ENCODE data around the gene ANO4.
A peak's percentile ranks its signal among the peaks of the same experiment; 100 is the strongest.

ANO4 gene

DNA sequence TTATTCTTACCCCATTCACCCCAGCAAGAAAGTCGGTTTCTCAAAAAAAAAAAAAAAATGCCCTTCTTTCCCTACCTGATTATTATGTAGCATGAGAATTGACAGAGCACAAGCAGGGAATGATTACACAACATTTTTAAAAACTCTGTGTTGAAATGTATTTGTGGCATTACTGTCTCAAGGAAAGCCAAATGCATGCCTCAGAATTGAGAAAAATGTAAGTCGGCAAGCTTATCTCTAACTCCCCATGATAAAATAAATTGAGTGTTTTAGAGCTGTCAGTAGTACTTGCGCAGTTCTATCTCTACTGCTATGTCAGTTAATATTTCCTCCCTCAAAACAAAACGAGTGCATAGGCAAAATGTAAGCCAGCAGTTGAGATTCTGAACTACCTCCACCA lies 25.7 kb downstream of the ANO4 start:
- Histone ChIP-seq H3K27me3 (ENCODE audit: control insufficient read depth, insufficient read depth, low read length) (no peaks in the 10 kb centered on the region), H3K9me3 (replicated peaks; ENCODE audit: low read length) (no peaks in the 10 kb centered on the region), H3K4me2 (ENCODE audit: low read length) (no peak overlapping the region), H3K9ac (ENCODE audit: low read depth, low read length) (no peak overlapping the region), H3K36me3 (ENCODE audit: insufficient read depth, low read length) (no peaks in the 10 kb centered on the region), H3K4me1 (ENCODE audit: control insufficient read depth, insufficient read depth, low read length) (peaks cover 18% of the 10 kb centered on the region), H3K4me3 (ENCODE audit: low read length) (no peak overlapping the region)

DNA sequence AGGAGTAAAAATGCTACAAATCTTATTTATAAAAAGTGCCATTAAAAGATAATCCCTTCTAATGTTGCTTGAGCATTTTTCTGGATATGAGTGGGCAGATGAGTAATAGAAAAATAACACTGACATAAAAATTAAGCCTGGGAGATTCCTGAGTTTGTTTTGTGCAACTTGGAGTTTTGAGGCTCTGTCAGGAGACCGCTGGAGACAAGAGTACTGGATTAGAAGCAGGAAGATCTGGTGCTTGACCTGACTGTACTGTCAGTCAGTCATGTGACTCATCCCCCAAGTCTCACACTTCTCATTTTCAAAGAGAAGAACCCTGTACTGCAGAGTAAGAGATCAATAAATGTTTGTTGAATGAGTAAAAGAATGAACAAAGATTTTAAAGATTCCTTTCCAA lies 29.4 kb downstream of the ANO4 start:
- no peaks in the 10 kb centered on the region for H3K27me3 ChIP-seq (ENCODE audit: control insufficient read depth, insufficient read depth, low read length)
- H3K4me1 ChIP-seq (ENCODE audit: control insufficient read depth, insufficient read depth, low read length): peaks cover 18% of the 10 kb centered on the region
- no peaks in the 10 kb centered on the region for H3K9me3 ChIP-seq (replicated peaks; ENCODE audit: low read length)
- H3K9ac ChIP-seq (ENCODE audit: low read depth, low read length): no peak overlapping the region
- no peak overlapping the region for H3K4me3 ChIP-seq (ENCODE audit: low read length)
- H3K36me3 ChIP-seq (ENCODE audit: insufficient read depth, low read length): no peaks in the 10 kb centered on the region
- peak overlapping the region; percentile 55 for H3K4me2 ChIP-seq (ENCODE audit: low read length)

DNA sequence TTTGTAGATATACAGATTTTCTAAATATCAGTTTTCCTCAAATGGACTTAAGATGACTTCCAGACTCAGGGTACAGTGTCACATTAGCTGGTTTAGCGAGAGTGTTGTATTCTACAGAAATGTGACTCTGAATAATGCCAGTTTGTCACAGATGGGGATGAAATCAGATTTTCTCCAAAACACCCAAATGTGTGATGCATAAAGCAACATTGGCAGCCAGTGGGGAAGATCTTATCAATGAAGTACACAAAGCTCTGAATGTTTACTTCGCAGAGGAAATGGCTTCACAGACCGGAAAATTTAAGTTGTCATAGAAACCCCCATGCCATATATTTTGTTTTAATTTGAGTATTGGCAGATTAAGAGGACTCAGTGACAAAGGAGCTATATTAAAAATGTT lies 29.9 kb downstream of the ANO4 start:
- peak overlapping the region; percentile 28 for H3K4me2 ChIP-seq (ENCODE audit: low read length)
- H3K4me3 ChIP-seq (ENCODE audit: low read length): no peak overlapping the region
- H3K27me3 ChIP-seq (ENCODE audit: control insufficient read depth, insufficient read depth, low read length): no peaks in the 10 kb centered on the region
- H3K36me3 ChIP-seq (ENCODE audit: insufficient read depth, low read length): no peaks in the 10 kb centered on the region
- no peak overlapping the region for H3K9ac ChIP-seq (ENCODE audit: low read depth, low read length)
- peaks cover 18% of the 10 kb centered on the region for H3K4me1 ChIP-seq (ENCODE audit: control insufficient read depth, insufficient read depth, low read length)
- H3K9me3 ChIP-seq (replicated peaks; ENCODE audit: low read length): no peaks in the 10 kb centered on the region

DNA sequence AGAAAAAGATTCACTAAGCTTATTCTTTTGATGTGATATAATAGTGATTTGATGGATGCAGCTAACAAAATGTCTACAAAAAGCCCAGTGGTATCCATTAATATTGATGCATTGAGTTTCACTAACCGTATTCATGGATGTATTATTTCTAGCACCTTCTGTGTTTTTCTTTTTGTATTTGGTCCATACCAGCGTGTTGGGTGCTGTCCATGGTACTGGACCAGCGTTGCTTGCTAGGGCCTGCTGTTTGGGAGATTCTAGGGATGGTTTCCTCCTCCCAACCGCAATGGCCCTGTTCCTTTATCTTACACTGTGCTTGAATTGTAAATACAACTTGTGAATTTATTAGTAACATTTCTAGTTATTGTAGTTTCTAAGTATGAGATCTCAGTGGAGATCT lies 31.7 kb downstream of the ANO4 start:
- Histone ChIP-seq H3K4me1 (ENCODE audit: control insufficient read depth, insufficient read depth, low read length) (peaks cover 18% of the 10 kb centered on the region), H3K9me3 (replicated peaks; ENCODE audit: low read length) (no peaks in the 10 kb centered on the region), H3K27me3 (ENCODE audit: control insufficient read depth, insufficient read depth, low read length) (no peaks in the 10 kb centered on the region), H3K4me3 (ENCODE audit: low read length) (no peak overlapping the region), H3K36me3 (ENCODE audit: insufficient read depth, low read length) (no peaks in the 10 kb centered on the region), H3K9ac (ENCODE audit: low read depth, low read length) (no peak overlapping the region), H3K4me2 (ENCODE audit: low read length) (no peak overlapping the region)

DNA sequence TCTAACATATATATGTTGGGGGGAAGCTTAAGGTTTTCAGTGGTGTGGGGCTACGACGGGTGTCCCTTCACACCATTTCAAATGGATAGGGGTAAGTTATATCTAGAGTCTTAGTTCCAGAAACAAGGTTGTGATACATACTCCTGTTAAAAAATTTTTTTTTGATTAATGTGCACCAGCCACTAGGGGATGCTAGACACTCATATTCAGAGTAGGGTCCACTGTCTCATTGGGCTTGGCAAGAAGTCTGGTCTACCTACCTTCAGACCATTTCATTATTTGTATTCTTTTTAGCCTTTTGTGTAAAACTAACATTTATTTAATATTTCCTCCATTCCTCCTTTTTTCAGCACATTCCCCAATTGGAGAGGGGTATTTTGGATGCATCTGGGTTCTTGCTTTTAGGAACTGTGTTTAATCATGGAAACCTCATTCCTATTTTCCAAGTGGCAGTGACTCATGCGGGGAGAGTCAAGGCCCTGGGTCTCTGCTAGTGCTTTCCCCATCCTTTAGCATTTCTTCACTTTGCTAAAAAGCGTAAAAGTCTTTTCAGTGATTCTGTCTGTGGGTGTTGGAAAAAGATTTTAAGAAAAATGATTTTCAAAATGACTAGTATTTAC lies 33.4 kb downstream of the ANO4 start:
- H3K9ac ChIP-seq (ENCODE audit: low read depth, low read length): no peak overlapping the region
- no peaks in the 10 kb centered on the region for H3K36me3 ChIP-seq (ENCODE audit: insufficient read depth, low read length)
- H3K4me2 ChIP-seq (ENCODE audit: low read length): no peak overlapping the region
- no peak overlapping the region for H3K4me3 ChIP-seq (ENCODE audit: low read length)
- H3K4me1 ChIP-seq (ENCODE audit: control insufficient read depth, insufficient read depth, low read length): peaks cover 16% of the 10 kb centered on the region
- no peaks in the 10 kb centered on the region for H3K27me3 ChIP-seq (ENCODE audit: control insufficient read depth, insufficient read depth, low read length)
- H3K9me3 ChIP-seq (replicated peaks; ENCODE audit: low read length): no peaks in the 10 kb centered on the region

DNA sequence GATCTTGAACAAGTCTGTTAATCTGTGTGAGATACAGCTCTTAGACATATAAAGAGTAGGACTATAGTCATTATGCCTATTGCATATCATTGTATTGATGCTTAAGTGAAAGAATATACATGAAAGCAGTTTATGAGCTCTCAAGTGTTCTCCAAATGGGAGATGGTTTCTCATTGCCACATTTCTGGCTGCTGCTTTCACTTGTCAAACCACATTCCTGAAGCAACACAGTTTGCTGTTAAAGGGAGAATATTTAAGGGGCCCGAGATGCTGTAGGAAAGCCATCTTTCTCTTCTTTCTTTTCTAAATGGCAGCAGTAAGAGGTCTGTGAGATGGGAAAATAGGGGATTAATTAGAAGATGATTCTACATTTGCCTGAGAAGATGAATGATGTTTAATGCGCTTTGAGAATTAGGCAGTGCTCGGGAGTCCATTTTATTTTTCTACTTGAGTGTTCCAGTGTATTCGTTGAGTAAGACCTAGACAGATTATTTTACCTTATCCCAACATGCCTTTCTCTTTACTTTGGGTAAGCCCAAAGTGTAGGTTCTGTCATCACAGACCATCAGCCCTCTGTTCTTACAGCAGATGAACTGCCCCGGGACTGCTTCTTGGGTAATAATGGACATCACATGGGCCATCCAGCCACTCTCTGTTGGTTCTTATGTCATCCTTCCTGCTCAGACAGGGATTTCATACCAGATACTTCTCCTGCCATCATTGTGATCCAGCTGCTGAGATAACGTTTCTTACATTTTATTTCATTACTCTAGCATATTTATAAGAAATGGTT lies 35.6 kb downstream of the ANO4 start:
- Histone ChIP-seq H3K27me3 (ENCODE audit: control insufficient read depth, insufficient read depth, low read length) (no peaks in the 10 kb centered on the region), H3K4me2 (ENCODE audit: low read length) (no peak overlapping the region), H3K36me3 (ENCODE audit: insufficient read depth, low read length) (no peaks in the 10 kb centered on the region), H3K4me3 (ENCODE audit: low read length) (no peak overlapping the region), H3K4me1 (ENCODE audit: control insufficient read depth, insufficient read depth, low read length) (no peaks in the 10 kb centered on the region), H3K9me3 (replicated peaks; ENCODE audit: low read length) (no peaks in the 10 kb centered on the region), H3K9ac (ENCODE audit: low read depth, low read length) (no peak overlapping the region)

DNA sequence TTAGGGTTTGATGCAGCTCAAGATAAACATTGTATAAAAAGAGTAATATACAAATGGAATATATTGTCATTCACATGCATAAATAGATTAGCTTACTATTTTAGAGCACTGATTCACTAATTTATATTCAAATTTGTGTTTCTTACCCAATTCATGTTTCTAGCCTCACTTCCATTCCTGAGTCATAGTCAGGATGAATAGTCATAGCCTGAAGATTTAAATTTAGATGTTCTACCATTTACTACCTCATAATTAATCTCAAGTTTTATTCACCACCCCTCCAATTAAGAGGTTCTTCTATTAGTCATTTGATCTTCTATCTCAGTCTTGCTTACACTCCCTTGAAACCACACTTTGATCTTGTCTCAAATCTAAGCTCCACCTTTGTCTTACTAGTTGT lies 38.7 kb downstream of the ANO4 start:
- Histone ChIP-seq H3K4me3 (ENCODE audit: low read length) (no peak overlapping the region), H3K4me1 (ENCODE audit: control insufficient read depth, insufficient read depth, low read length) (no peaks in the 10 kb centered on the region), H3K4me2 (ENCODE audit: low read length) (no peak overlapping the region), H3K27me3 (ENCODE audit: control insufficient read depth, insufficient read depth, low read length) (no peaks in the 10 kb centered on the region), H3K9ac (ENCODE audit: low read depth, low read length) (no peak overlapping the region), H3K36me3 (ENCODE audit: insufficient read depth, low read length) (no peaks in the 10 kb centered on the region), H3K9me3 (replicated peaks; ENCODE audit: low read length) (no peaks in the 10 kb centered on the region)

DNA sequence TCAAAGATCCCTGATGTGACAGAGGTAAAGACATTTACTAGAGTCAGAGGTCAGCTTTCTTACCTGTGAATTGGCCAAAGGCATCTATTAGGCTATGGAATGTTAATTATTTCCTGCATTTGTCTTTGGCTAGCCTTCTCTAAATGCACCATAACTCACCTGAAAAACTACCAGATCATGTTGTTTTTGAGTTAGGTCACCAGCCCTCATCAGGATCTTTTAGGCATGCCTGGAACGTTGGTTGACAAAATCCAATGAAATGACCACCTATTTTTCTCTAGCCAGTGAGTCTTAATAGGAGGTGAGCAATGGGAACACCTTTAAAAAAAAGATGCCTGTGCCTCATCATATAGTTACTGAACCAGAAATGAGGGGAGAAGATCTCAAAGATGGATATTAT lies 46.2 kb downstream of the ANO4 start:
- H3K4me2 ChIP-seq (ENCODE audit: low read length): no peak overlapping the region
- H3K9ac ChIP-seq (ENCODE audit: low read depth, low read length): no peak overlapping the region
- H3K36me3 ChIP-seq (ENCODE audit: insufficient read depth, low read length): no peaks in the 10 kb centered on the region
- H3K9me3 ChIP-seq (replicated peaks; ENCODE audit: low read length): no peaks in the 10 kb centered on the region
- no peaks in the 10 kb centered on the region for H3K27me3 ChIP-seq (ENCODE audit: control insufficient read depth, insufficient read depth, low read length)
- peaks cover 4% of the 10 kb centered on the region for H3K4me1 ChIP-seq (ENCODE audit: control insufficient read depth, insufficient read depth, low read length)
- H3K4me3 ChIP-seq (ENCODE audit: low read length): no peak overlapping the region

DNA sequence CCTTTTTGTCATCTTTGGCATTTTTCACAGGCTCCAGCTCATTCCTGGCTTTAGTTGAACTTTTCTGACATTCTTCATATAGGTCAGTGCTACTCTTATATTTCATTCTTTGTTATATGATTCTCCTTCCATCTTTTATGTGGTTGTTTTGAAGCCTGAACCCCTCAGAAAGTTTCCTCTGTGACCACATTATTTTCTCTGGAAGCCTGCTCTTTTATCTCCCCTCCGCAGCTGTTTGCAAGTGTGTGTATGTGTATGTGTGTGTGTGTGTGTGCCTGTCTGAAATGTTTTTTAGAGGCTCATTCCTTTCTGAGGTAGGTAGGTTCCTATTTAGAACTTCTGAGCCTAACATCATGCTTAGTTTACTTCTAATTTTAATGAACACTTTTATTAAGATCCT lies 47.6 kb downstream of the ANO4 start:
- no peaks in the 10 kb centered on the region for H3K36me3 ChIP-seq (ENCODE audit: insufficient read depth, low read length)
- no peak overlapping the region for H3K4me3 ChIP-seq (ENCODE audit: low read length)
- H3K4me2 ChIP-seq (ENCODE audit: low read length): no peak overlapping the region
- H3K27me3 ChIP-seq (ENCODE audit: control insufficient read depth, insufficient read depth, low read length): no peaks in the 10 kb centered on the region
- no peak overlapping the region for H3K9ac ChIP-seq (ENCODE audit: low read depth, low read length)
- no peaks in the 10 kb centered on the region for H3K9me3 ChIP-seq (replicated peaks; ENCODE audit: low read length)
- peaks cover 4% of the 10 kb centered on the region for H3K4me1 ChIP-seq (ENCODE audit: control insufficient read depth, insufficient read depth, low read length)

DNA sequence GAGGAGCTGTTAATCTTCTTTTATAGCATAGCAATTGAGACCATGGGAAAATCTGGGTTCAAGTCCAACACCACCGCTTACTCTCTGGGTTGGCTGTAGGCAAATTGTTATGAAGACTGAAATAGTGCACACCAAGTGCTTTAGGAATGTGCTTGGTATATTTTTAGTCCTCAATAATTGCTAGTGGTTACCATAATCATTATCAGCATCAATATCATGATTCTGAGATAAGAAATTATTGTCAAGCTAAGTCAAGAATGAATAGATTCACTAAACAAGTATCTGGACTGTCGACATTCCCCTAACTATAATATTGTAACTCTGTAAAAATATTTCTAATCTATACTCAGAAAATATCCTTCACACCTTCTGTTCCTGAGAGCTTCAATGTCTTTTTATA lies 48.5 kb downstream of the ANO4 start:
- Histone ChIP-seq H3K9me3 (replicated peaks; ENCODE audit: low read length) (no peaks in the 10 kb centered on the region), H3K4me3 (ENCODE audit: low read length) (no peak overlapping the region), H3K9ac (ENCODE audit: low read depth, low read length) (no peak overlapping the region), H3K36me3 (ENCODE audit: insufficient read depth, low read length) (no peaks in the 10 kb centered on the region), H3K4me1 (ENCODE audit: control insufficient read depth, insufficient read depth, low read length) (peaks cover 4% of the 10 kb centered on the region), H3K27me3 (ENCODE audit: control insufficient read depth, insufficient read depth, low read length) (no peaks in the 10 kb centered on the region), H3K4me2 (ENCODE audit: low read length) (no peak overlapping the region)

DNA sequence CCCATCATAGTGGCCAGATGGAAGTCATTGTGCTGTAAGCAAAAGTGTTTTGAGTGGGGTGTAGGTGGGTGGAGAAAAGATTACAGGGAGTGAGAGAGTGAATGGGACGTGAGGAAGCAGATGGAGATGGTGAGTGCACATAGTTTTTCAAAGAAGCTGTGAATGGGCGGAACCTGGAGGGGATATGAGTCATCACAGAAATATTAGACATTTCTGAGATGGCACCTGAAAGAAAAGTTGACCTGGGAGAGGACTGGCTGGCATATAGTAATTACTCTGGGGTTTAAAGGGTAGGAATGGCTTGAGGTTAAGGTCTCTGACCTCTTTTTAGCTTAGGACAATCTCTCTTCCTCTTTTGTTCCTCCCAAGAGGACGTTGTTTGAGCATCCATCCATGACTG lies 50.5 kb downstream of the ANO4 start:
- peaks cover 4% of the 10 kb centered on the region for H3K4me1 ChIP-seq (ENCODE audit: control insufficient read depth, insufficient read depth, low read length)
- H3K4me3 ChIP-seq (ENCODE audit: low read length): no peak overlapping the region
- no peaks in the 10 kb centered on the region for H3K27me3 ChIP-seq (ENCODE audit: control insufficient read depth, insufficient read depth, low read length)
- H3K9ac ChIP-seq (ENCODE audit: low read depth, low read length): no peak overlapping the region
- H3K9me3 ChIP-seq (replicated peaks; ENCODE audit: low read length): no peaks in the 10 kb centered on the region
- no peaks in the 10 kb centered on the region for H3K36me3 ChIP-seq (ENCODE audit: insufficient read depth, low read length)
- no peak overlapping the region for H3K4me2 ChIP-seq (ENCODE audit: low read length)

DNA sequence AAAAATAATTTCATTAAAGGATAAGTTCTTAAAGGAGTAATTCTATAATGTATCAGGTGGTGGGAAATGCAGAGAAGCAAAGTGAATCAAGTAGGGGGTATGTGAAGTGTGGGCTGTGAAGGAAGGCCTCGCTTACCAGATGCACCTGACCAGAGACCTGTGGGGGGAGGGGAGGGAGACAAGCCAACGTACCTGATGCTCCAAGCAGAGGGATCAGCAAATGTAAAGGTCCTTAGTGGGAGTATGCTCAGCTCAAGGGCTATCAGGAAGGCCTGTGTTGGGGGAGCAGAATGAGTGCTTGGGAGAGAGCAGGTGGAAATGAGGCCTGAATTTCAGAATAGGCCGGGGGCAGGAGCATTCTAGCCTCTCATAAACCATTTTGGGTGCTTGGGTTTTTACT lies 57.1 kb downstream of the ANO4 start:
- Histone ChIP-seq H3K4me3 (ENCODE audit: low read length) (no peak overlapping the region), H3K4me1 (ENCODE audit: control insufficient read depth, insufficient read depth, low read length) (no peaks in the 10 kb centered on the region)

More for the DNA sequence above, 57.1 kb downstream of the ANO4 start:
- no peaks in the 10 kb centered on the region for H3K9me3 ChIP-seq (replicated peaks; ENCODE audit: low read length)
- H3K4me2 ChIP-seq (ENCODE audit: low read length): no peak overlapping the region
- no peaks in the 10 kb centered on the region for H3K36me3 ChIP-seq (ENCODE audit: insufficient read depth, low read length)
- no peak overlapping the region for H3K9ac ChIP-seq (ENCODE audit: low read depth, low read length)
- no peaks in the 10 kb centered on the region for H3K27me3 ChIP-seq (ENCODE audit: control insufficient read depth, insufficient read depth, low read length)

Measured in skeletal muscle satellite cell (primary cell).